ENCODE measurements around the gene MCEMP1.

MCEMP1 gene

DNA sequence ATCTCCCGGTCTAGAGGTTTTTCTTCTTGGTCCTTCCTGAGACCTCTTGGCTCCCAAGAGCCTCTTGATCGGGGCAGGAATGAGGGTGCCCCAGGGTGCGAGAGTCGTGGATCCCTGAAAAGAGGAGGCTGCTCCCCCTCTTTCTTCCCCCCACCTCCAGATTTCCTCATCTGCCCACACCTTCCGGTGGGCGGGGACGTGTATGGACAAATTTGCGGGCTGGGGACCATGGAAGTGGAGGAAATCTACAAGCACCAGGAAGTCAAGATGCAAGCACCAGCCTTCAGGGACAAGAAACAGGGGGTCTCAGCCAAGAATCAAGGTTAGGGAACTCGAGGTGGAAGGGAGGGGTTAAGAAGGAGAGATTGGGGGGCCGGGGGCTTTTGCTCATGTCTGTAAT is at the start of gene MCEMP1:
TSS of gene MCEMP1 (plus strand) at position 237 of the 400 bp plus-strand sequence. CDS start at position 268, 31 bp downstream.
- TF ChIP-seq CTCF (conservative IDR thresholded peaks at IDR 0.05; ENCODE audit: low read length): no peak
- no peak within 1 kb of the TSS for H3K4me3 ChIP-seq (ENCODE audit: low read length)
- DNase-seq (ENCODE audit: low read depth): no peak

GRCh38 chr19:7627166-7627565 is 49.7 kb upstream of the MCEMP1 start:
- H3K4me3 ChIP-seq (ENCODE audit: low read length): no peak overlapping the region
- no peak for TF ChIP-seq CTCF (conservative IDR thresholded peaks at IDR 0.05; ENCODE audit: low read length)
- DNase-seq (ENCODE audit: low read depth): no peak

GRCh38 chr19:7628589-7629311 is 48.1 kb upstream of the MCEMP1 start:
- no peak for DNase-seq (ENCODE audit: low read depth)
- H3K4me3 ChIP-seq (ENCODE audit: low read length): peak overlapping the region; percentile 99
- TF ChIP-seq CTCF (conservative IDR thresholded peaks at IDR 0.05; ENCODE audit: low read length): no peak

DNA sequence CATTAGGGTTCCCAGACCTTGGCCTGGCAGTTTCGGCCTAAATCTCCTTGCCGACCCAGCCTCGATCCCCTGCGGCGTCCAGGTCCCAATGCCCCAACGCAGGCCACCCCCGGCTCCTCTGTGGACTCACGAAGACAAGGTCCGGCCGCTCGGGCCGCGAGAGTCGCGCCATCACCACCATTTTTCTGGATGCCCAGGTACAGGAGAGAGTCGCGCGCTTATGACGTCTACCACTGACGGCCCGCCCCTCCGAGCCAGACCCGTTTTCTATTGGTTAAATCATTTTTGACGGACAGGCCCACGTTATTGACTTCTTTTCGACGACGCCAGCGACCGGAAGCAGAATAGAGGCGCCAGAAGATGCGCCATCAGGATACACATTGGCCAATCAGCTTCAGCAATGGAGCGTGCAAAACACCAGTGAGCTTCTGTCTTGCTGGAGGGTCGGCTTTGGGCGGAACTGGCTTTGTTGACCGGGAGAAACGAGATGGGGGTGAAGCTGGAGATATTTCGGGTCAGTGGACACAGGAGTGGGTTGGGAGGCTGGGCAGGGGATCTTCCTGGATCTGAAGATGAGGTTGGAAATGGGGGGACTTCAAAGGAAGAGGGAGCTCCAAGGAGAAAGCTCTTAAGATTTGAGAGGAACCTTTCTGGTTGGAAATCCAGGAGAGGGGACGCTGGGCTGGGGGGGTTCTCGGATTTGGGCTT is 47.4 kb upstream of the MCEMP1 start, which contains the start of the genes PET100 and XAB2:
TSS of gene PET100 (plus strand) at position 447 of the 708 bp plus-strand sequence. CDS start at position 488, 41 bp downstream.
TSS of gene XAB2 (minus strand) at position 199 of the 708 bp plus-strand sequence. CDS start at position 181, 18 bp downstream.
- peak; percentile 99 for DNase-seq (ENCODE audit: low read depth)
- H3K4me3 ChIP-seq (ENCODE audit: low read length): peak within 1 kb of the TSS; percentile 99
- no peak for TF ChIP-seq CTCF (conservative IDR thresholded peaks at IDR 0.05; ENCODE audit: low read length)

- TF ChIP-seq CTCF (conservative IDR thresholded peaks at IDR 0.05; ENCODE audit: low read length): no peak
- DNase-seq (ENCODE audit: low read depth): no peak
- H3K4me3 ChIP-seq (ENCODE audit: low read length): no peak overlapping the region
Observed at GRCh38 chr19:7631577-7631976, 45.3 kb upstream of the MCEMP1 start.

DNA sequence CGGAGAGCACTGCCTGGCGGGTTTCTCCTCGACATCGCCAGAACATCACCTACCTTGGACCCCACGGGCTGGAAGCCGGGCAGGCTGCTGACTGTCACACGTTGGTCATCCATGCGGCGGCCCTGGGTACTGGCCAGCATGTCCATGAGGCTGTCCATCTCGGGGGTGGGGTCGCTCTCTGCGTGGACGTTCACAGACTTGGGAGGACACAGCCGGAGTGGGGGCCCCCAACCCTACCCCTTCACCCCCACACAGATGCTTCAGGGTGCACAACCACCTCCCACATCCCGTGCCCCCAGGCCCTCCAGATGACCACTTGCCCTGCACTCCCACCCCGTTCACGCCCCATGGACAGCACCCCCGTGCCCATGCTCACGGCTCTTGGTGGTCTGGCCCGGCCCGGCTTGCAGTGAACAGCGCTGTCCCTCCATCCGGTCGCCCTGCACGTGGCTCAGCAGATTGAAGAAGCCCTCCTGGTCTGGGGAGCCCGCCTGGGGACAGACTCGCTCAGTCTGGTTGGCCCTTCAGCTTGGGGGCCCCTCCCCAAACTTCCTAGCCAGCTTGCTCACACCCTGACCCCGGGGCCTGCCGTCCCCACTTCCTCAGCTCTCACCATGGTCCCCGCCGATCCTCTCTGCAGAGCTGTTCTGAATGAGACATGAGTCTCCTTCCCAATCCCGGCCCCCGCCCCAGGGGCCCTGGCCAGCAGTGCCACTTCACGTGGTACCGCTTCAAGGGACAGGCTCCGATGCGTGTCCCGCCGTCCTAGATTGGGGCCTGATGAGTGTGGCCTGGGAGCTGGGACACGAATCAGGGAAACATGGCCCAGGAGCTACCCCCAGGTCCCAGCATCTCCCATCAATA is 44.3 kb upstream of the MCEMP1 start:
- TF ChIP-seq CTCF (conservative IDR thresholded peaks at IDR 0.05; ENCODE audit: low read length): no peak
- DNase-seq (ENCODE audit: low read depth): no peak
- no peak overlapping the region for H3K4me3 ChIP-seq (ENCODE audit: low read length)
